Gastroesophageal sphincter (tissue), 3 donors: ENCODE results near the gene PTX3.

Source experiments
- CTCF ChIP-seq, 4 experiments: fragments of 200-600 bp in 2 of 4; fragments of 450-650 bp in 2 of 4; sonication (generic) in 1 of 4; IDR thresholded peaks; one replicate each; pipeline ENCODE4 v1.5.1; 2017 to 2019; ENCODE audit warnings: antibody characterized with exemption in 4 of 4, mild to moderate bottlenecking in 2 of 4, moderate library complexity in 2 of 4
- POLR2A ChIP-seq, 2 donors: fragments of 450-650 bp; IDR thresholded peaks; one replicate each; pipeline ENCODE4 v1.6.1; 2017; ENCODE audit warnings: antibody characterized with exemption in 2 of 2, mild to moderate bottlenecking in 2 of 2, moderate library complexity in 1 of 2
- POLR2AphosphoS5 ChIP-seq: sonication (generic); formaldehyde crosslinking; IDR thresholded peaks from one replicate; pipeline ENCODE4 v1.6.1; 2017; ENCODE audit warnings: antibody characterized with exemption

- TF ChIP-seq POLR2A (IDR thresholded peaks at IDR 0.05): no peak
- no peak for TF ChIP-seq CTCF (IDR thresholded peaks at IDR 0.05)
- no peak for TF ChIP-seq POLR2AphosphoS5
These were observed 16.0 kb upstream of the PTX3 start for GRCh38 chr3:157420606-157421130.
